ENCODE measurements around the gene BABAM2.

The BABAM2 gene

DNA sequence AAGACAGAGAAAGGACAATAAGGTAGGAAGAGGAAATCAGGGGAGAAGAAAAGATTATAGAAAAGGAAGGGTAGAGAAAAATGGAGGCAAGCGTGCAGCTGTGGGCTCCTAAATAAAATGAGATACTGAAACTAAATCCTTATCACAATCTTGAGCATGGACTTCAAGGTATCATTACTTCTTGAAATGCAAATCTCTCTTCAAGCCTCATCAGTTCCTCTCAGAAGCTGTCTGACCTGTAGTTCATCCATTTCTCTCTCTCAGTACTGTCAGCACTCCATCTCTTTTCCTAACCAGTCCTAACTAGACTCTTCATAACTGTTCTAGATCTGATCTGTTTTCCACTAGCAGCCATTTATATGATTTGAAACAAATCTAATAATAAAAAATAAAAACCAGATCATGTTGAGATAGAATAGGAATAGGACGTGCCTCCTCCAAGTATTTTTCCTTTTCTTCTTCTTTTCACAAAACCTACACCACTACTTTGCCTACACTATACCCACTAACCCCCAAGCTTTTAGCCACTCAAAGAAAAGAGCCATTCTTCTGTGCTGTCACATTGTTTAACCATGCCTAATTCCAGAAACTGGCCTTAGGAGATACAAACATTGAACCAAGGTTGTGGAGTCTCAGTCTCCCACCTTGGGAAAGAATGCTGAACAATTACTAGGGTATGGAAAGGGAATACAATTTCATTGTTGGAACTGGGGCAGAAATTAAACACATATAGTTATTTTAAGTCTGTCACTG lies 21.1 kb downstream of the BABAM2 start:
- DNase-seq (ENCODE audit: low read depth in 2 of 2) = no peak

DNA sequence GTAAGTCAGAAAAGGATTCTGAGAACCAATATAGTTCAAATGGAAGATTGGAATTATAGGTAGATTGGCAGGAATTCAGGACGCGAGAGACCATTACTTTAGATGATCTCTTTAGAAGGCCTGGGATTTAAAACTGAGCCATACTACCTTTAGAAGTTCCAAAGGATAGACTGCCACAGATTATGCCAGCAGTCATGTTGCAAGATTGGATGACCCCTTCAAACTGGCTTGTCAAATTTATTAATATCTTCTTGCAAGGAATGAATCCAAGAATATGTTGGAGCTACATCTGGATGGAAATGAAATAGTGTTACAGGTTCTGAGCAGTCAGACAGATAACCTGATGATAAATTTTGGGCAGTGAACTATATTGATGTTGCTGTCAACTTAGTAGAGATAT lies 22.0 kb downstream of the BABAM2 start:
- no peak for DNase-seq (ENCODE audit: low read depth in 2 of 2)

DNA sequence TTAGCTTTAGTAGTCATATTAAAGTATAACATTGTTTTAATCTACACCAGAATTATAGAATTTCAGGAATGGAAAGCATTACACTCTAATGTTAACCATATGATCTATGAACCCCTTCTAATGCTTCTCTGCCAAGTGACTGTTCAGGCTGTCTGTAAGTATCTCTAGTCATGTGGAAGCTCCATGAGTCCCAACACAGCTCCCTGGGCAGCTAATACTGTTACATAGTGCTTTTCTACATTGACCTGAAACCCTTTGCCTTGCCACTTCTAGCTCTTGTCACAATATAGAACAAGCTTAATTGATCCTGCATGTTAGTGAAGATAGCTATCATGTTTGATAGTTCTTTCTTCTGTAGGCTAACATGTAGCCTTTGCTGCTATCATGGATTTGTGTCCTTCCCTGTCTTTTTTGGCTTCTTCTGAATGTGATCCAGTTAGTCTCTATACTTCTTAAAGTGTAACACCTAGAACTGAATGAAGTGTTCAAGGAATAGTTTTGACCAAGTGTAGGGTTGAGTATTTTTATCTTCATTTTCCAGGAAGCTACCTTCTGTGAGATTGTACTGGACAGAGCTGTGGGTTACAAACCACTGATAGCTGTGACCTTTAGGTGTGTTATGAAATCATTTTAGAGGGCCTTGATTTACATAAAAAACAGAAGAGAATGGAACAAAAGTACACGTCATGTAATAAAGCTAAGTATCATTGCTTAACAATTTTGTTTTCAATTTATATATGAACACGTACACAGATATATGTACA lies 23.7 kb downstream of the BABAM2 start:
- DNase-seq (ENCODE audit: low read depth in 2 of 2) = no peak

DNA sequence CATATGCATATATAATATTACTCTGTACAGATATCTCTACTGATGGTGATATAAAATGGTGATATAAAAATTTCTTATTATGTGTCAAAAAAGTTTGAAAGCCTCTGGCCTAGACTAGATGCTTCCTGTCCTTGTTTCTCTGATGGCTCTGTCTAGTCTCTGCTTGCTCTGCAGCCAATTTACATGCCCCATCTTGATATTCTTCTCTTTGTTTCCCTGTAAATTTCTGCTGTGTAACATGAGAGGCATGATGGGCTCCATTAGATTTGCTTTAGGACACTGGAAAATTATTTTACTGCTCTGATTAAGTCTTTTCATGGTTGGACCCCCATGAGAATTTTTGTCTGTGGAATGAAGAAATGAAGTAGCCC lies 24.3 kb downstream of the BABAM2 start:
- no peak for DNase-seq (ENCODE audit: low read depth in 2 of 2)

DNA sequence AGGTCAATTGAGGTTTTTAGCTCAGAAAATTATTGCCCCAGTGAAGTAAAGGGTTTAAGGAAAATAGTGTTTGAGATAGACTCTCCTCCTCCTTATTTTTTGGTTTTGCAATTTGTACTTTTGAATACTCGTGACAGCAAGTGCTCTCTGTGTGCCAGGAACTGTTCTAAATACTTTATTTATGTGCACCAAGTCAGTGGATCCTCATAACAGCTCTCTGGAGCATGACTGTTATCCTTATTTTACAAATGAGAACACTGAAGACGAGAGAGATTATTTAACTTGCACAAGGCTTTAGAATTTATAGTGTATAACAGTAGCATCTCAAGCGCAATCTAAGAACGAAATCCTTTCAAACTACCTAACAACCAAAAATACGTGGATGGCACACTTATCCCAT lies 24.7 kb downstream of the BABAM2 start:
- no peak for DNase-seq (ENCODE audit: low read depth in 2 of 2)

DNA sequence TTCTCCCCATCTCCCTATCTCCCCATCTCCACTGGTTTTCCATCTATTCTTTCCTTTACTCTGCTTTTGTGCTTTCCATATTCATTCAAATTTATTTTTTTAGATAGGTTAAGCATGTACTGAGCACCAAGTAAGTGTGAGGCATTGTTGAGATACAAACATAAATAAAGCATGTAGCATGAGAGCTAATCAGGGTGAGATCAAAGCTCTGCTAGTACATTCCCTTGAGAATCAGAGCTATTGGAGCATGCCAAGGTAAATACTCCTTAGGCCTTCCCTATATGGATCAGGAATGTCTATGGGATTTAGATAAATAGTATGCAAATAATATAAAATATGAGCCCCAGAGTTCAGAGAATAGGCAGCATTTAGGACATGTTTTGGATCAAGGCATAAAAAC lies 25.3 kb downstream of the BABAM2 start:
- no peak for DNase-seq (ENCODE audit: low read depth in 2 of 2)

DNA sequence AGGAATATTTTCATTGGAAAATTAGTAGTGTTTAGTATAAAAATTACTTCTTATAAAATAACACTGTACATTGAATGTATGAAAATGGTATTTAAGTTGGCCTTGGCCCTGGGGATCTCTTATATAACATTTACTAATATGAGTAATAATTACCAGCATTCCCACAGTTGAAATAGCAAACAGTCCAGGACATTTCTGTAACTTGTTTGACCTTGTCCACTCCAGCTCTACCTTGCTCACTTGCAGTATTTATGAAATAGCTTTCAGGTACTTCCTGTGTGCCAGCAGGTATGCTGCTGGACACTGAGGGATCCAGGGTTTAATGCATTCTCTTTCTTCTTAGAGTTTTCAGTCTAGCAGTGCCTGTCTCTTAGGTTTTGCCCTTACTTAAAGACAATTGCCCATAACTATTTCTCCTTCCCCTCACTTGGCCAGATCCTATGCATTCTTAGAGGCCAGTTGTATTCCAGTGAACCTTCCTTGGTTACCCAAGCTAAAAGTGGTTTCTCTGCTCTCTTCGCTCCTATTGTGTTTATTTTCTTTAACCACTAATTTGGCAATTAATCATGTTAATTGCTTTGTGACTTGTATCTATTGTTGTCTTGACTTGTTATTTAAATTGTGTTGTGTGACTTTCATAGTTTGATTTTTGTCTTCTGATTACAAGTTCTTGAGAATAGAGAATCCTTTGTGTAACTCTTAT lies 25.9 kb downstream of the BABAM2 start:
- DNase-seq (ENCODE audit: low read depth in 2 of 2) = no peak

DNA sequence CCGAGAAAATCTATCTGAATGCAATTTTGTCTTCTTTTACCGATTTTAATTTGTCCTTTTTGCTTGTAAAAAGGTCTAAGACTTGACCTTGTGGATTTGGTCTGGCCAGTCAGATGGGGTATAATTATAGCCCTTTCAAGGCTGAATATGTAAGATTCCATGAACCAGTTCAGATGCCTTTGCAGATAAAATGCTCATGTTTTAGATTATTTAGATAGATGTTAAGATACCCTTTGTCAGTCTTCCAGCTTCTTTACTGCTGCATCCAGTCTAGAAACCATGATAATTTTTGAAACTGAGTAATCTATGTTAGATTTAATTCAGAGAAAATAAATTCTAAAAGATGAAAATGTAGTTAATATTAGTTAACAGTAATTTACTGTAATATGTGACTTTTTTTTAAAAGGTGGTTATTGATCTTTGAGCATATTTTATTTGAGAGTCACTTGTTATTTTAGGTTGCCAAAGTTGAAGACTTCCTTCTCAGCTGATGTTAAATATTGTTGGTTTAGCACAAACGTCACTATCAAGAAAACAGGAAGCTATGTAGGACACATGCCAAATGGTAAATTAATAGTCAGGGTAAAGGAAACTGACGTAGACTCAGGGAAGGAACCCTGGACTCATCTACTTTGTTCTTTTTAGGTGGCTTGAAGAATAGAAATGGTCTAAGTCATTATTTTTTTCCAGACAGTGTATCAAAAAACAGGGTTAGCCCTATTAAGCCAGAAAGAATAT lies 29.8 kb downstream of the BABAM2 start:
- no peak for DNase-seq (ENCODE audit: low read depth in 2 of 2)

DNA sequence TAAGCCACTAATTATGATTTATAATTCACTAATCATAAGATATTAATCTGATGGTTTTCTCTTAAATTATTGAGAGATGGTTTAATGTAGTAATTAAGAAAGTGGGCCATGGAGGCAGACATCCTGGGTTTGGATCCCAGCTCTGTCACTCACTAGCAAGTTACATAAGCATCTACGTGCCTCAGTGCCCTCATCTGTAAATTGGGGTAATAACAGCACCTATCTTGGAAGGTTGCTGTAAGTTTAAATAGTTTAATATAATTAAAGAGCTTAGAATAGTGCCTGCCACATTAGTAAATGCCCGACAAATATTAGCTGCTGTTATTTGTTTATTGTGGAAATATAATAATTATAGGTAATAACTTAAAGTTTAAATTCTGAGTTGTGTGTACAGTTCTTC lies 30.9 kb downstream of the BABAM2 start:
- DNase-seq (ENCODE audit: low read depth in 2 of 2) = no peak

DNA sequence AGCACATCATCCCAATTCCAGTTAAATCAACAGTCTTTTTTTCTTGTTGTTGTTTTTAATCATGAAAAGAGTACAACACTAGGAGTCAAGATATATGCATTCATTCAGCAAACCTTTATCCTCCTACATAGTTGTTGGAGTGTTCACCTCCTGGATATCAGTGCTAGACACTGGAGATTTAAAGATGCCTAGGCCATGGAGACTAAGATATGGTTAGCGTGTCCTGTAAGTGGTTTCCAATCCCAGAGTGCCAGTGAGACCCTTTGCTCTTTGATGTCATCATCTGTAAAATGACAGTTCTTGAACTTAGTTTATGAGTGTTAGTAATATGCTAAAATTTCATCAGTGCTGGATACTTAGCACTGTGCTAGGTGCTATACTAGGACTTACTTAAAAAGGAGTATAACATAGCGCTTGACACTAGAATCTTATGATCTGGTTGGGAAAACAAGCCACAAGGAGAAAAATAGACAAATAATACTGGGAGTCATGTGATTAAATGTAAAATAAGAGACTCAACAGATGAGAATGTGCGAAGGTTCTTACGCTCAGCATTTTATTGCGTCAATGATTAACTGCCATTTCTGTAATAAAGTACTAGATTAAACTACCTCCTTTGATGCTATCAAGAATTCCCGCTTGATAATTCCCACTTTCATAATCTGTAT lies 31.5 kb downstream of the BABAM2 start:
- DNase-seq (ENCODE audit: low read depth in 2 of 2) = no peak

DNA sequence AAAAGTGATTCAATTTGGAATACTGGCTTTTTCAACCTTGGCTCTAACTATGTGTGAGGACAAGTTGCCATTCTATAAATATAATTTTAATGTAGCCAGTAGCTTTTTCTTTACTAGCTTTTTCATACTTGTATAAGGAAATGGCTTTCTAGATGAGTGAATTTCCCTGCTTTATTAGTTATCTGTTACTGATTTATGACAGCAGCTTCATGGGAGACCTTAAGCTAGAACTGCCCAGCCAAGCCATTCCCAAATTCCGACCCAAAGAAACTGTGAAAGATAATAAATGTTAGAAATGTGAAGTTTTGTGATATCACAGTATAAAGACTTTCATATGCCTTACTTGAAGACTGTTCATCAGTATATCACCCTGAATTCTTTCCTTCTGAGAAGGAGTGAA lies 32.3 kb downstream of the BABAM2 start:
- no peak for DNase-seq (ENCODE audit: low read depth in 2 of 2)

DNA sequence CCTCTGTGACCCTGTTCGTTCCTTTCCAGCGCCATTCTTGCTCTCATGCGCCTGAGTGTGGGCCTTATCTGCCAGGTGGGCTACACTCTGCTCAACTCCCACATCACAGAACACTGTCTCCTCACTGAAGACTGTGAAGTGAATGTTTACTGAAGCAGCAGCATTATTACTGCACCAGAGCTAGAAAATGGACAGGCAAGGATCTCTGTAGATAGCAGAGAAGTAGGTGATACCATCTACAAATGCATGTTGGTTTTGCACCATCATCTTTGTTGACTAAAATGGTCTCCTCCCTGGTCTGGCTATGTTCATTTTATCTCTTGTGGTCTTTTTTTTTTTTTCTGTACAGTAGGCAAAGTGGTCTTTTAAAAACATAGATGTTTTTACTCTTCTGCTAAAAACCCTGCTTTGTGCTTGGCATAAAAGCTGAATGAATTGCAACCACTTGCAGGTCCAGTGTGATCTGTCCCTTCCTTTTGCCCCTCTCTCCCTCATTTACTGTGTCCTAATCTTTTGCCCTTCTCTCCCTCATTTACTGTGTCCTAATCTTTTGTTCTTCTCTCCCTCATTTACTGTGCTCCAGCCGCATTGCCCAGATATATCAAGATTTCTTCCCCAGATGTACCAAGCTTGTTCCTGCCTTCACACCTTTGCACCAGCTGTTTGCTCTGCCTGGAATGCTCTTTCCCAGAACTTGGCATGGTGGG lies 35.4 kb downstream of the BABAM2 start:
- no peak for DNase-seq (ENCODE audit: low read depth in 2 of 2)

DNA sequence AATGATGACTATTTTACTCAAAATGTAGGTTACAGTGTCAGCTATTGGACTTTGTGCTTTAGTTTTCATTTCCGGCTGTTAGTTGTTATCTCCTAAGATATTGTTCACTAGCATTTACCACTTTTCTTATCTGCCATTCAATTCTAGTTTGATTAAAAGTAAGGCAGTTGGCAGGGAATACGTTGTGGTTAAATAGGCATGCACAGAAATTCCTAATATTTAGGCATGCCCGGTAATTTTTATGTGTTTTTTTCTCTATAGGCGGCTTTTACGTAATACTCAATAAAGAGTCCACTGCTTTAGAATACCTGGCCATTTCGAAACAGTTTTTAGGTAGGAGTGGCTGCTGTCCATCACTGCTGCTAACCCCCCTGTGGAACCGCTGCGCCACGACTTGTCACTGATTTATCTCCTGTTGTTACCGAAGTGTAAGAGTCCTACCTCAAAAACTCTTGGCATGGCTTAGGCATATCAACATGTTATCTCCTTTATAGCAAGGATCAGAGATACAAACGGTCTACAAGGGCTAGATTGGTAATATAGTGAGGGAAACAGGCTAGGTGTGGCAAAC lies 39.5 kb downstream of the BABAM2 start:
- DNase-seq (ENCODE audit: low read depth in 2 of 2) = no peak

DNA sequence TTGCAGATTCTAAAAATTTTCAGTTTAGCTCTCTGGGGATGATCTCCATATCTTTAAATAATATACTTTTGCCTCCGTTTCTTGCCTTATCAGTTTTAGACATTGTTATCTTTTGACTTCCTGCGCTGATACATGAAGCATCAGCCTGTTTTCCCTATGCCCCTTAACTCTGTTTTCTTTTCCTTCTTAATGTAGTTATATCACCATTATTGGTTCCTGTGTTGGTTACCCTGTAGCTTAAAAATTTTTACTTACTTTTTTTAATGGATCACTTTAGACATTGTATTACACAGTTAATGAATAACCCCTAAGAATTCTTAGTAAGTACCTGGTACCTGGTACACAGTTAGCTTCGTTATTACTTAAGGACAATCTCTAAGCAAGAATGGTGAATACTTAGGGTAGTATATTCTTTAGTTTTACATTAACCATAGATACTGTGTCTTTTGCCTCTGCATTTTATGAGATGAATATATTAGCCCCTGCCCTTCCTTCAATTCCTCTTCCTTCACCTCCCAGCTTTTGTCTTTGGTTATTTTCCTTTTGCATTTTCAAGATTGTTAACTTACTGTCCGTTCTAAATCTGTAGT lies 40.9 kb downstream of the BABAM2 start:
- DNase-seq (ENCODE audit: low read depth in 2 of 2) = no peak

DNA sequence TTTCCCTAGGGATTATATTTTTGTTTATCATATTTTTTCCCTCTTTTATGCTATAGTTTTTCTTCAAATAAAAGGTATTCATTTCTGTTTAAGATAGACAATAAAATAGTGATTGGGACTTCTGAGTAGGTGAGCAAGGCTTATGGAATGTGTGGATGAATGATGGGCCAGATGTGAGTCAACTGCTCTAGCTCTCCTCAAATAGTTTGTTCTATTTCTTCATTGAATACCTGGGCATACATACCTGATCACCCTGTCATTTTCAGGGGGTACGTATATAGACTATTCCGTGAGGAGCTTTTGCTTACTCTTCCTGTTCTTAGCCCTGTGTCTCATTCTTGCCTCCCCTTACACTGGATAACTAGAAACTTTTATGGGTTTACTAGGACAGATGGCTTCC lies 41.9 kb downstream of the BABAM2 start:
- DNase-seq (ENCODE audit: low read depth in 2 of 2) = no peak

DNA sequence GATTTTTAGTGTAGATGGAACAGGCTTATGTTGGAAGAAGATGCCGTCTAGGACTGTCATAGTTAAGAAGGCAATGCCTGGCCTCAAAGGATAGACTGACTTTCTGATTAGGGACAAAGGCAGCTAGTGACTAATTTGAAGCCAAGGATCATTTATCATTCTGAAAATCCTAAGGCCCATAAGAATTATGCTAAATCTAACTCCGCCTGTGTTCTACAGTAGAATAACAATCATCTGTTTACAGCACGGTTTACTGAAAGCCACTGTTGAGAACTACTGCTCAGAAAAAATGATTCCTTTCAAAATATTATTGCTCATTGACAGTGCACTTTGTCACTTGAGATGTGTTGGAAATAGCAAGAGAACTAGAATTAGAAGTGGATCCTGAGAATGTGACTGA lies 44.5 kb downstream of the BABAM2 start:
- no peak for DNase-seq (ENCODE audit: low read depth in 2 of 2)

DNA sequence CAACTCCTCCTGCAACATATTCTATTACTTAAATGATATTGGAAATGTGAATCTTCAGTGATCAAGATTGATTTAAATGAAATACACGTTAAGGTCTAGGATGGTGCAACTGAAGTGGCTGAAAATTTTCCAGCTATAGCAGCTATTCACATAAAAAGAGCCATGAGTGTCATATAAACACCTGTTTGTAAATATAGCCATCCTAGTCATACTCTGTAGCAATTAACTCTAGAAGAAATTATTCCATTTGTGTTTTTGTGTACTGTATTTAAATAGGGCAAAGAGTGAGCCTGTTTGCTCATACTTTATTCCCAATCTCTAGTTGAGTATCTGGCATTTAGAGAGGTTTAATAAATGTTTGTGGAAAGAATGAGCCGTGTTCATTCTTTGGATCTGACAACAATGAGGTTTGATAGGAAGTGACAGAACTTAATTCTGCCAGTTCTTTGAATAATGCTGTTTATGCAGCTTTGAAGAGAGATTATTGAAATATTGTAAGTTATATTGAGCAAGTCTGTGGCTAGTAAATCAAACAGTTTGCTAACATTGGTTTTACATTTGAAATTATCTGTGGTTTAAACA lies 49.7 kb downstream of the BABAM2 start:
- DNase-seq (ENCODE audit: low read depth in 2 of 2) = no peak

DNA sequence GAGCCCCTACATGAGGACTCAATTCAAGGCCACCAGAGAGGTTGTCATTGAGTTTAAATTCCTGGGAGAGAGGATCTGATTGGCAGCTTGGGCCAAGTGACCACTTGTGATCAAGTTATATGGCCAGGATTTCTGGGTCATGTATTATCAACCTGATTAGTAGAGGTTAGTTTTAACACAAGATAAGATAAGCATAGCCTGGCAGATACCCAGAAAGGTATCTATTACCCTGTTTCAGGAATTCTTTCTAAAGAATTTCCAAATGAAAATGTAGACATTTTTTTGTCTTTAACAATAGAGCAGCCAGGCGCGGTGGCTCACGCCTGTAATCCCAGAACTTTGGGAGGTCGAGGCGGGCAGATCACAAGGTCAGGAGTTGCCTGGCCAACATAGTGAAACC lies 50.5 kb downstream of the BABAM2 start:
- no peak for DNase-seq (ENCODE audit: low read depth in 2 of 2)

DNA sequence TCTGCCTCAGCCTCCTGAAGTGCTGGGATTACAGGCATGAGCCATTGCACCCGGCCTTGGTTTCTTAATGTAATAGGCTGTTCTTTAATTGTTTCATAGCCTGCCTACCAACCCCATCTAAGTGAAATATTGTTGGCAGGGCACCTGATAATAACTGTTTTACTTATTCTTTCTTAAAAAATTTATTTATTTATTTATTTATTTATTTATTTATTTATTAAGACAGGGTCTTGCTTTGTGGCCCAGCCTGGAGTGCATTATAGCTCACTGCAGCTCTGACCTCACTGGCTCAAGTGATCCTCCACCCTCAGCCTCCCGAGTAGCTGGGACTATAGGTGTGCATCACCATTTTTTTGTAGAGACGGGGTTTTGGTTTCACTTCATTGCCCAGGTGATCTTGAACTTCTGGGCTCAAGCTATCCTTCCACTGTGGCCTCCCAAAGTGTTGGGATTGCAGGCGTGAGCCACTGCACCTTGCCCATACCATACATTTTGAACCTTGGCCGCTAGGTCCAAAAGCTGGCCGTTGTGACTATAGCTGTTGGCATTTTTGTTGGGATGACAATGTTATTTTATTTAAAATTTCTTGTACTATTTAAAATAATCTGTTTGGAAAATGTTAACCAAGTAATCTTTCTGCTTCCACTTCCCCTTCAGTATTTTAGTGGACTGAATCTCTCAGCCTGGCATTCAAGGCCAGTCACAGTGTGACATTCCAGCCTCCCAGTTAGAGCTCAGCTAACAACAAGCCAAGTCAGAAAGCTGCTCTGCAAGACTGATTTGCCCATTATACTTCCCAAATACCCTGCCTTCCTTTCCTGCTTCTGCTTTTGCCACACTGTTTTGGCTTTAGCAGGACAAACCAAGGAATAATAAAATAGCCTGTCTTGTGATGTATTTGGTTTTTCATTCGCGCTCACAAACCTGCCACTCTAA lies 52.4 kb downstream of the BABAM2 start:
- no peak for DNase-seq (ENCODE audit: low read depth in 2 of 2)
